Sigmoid colon (tissue), 7 donors: Measurements from ENCODE around the gene RDX. TPM values are rescaled to one million over a fixed set of nuclear protein-coding genes. Genes with fewer than 3 reads are reported as not detected.

Experiments
- DNase-seq: peaks from one replicate; pipeline ENCODE4 v3.0.0-alpha.2; 2019
- H3K27ac ChIP-seq, 4 donors: fragments of 200-600 bp; sonication (generic); one replicate each; pipeline ENCODE4 v1.5.1; 2016 to 2019; ENCODE audit warnings: mild to moderate bottlenecking in 1 of 4
- H3K27me3 ChIP-seq, 3 donors: fragments of 200-600 bp; sonication (generic); one replicate each; pipeline ENCODE4 v1.5.1; 2019; ENCODE audit warnings: mild to moderate bottlenecking in 1 of 3
- H3K36me3 ChIP-seq, 4 donors: fragments of 200-600 bp; sonication (generic); one replicate each; pipeline ENCODE4 v1.5.1; 2016 to 2019
- H3K4me1 ChIP-seq, 4 donors: fragments of 200-600 bp; sonication (generic); one replicate each; pipeline ENCODE4 v1.5.1; 2017 to 2019
- H3K4me3 ChIP-seq, 4 donors: fragments of 200-600 bp; sonication (generic); one replicate each; pipeline ENCODE4 v1.5.1; 2017 to 2019; ENCODE audit warnings: mild to moderate bottlenecking in 2 of 4, moderate library complexity in 1 of 4
- H3K9me3 ChIP-seq, 4 donors: fragments of 200-600 bp in 3 of 4; sonication (generic) in 3 of 4; one replicate each; pipeline versions ENCODE4 v1.5.1 to v1.6.1; 2013 to 2019
- CTCF ChIP-seq, 4 experiments: fragments of 450-650 bp in 3 of 4; fragments of 200-600 bp in 1 of 4; IDR thresholded peaks; one replicate each; pipeline ENCODE4 v1.5.1; 2016 to 2019; ENCODE audit warnings: antibody characterized with exemption in 4 of 4, mild to moderate bottlenecking in 3 of 4, moderate library complexity in 2 of 4
- EP300 ChIP-seq, 4 donors: sonication (generic); formaldehyde crosslinking; IDR thresholded peaks; one replicate each; pipeline ENCODE4 v1.6.1; 2017; ENCODE audit warnings: antibody characterized with exemption in 4 of 4
- POLR2A ChIP-seq, 2 donors: fragments of 450-650 bp; IDR thresholded peaks; one replicate each; pipeline ENCODE4 v1.6.1; 2016; ENCODE audit warnings: antibody characterized with exemption in 2 of 2, mild to moderate bottlenecking in 2 of 2, moderate library complexity in 2 of 2
- POLR2AphosphoS5 ChIP-seq, 4 donors: sonication (generic); formaldehyde crosslinking; IDR thresholded peaks; one replicate each; pipeline ENCODE4 v1.6.1; 2017; ENCODE audit warnings: antibody characterized with exemption in 4 of 4
- WGBS, 2 donors: extraction: QIAGEN DNeasy Blood & Tissue Kit; methylation state at CpG; one replicate each; pipeline ENCODE4 v1.1.7; 2013; 5-methylcytosine and 5-hydroxymethylcytosine counted together
- intact Hi-C: fragments of 100-400 bp; cut with DNase I; formaldehyde crosslinking; loops from one replicate; pipeline ENCODE4 v1.15.1; 2023
- polyA plus RNA-seq, 3 donors: library from polyadenylated mRNA; stranded (reverse); fragments of 200-250 nt; gene quantifications; one replicate each; pipeline ENCODE4 v1.2.3, GENCODE V29; 2013
- total RNA-seq, 4 donors: library from RNA; depleted of rRNA; stranded (reverse); fragments of >200 nt; gene quantifications; one replicate each; pipeline ENCODE4 v1.1.0, GENCODE V29; 2016
- donor health status: healthy with polysubstance abuse.
- donor health status: Bipolar disorder and iron deficiency.
- donor health status: healthy.

Gene RDX
- total and polyA plus RNA-seq, 7 donors: 7.9 to 160 (median 55.6) TPM

GRCh38 chr11:110133160-110133559 lies 163.3 kb downstream of the RDX start:
- 83 to 87% methylated on average over 2 of the region's 2 CpGs for WGBS, 2 donors
- Histone ChIP-seq H3K36me3 (no peaks in the 10 kb centered on the region), H3K4me1 (peaks cover 0 to 15% (median 12%) of the 10 kb centered on the region in 4 donors), H3K27ac (no peak overlapping the region), H3K9me3 (no peaks in the 10 kb centered on the region), H3K4me3 (no peak overlapping the region), H3K27me3 (no peaks in the 10 kb centered on the region)
- intact Hi-C loops: no loop called here
- DNase-seq: no peak
- no peak for TF ChIP-seq CTCF (IDR thresholded peaks at IDR 0.05)

- intact Hi-C loops: no loop called here
- Histone ChIP-seq H3K36me3 (no peaks in the 10 kb centered on the region), H3K27ac (no peak overlapping the region), H3K4me1 (peaks cover 0 to 28% (median 17%) of the 10 kb centered on the region in 4 donors), H3K9me3 (no peaks in the 10 kb centered on the region), H3K27me3 (no peaks in the 10 kb centered on the region), H3K4me3 (no peak overlapping the region)
- no peak for DNase-seq
- WGBS, 2 donors: 70 to 85% methylated on average over 6 of the region's 6 CpGs
- no peak for TF ChIP-seq POLR2AphosphoS5 (IDR thresholded peaks at IDR 0.05)
Observed at GRCh38 chr11:110131386-110132123, 164.9 kb downstream of the RDX start.

- WGBS, 2 donors: 20 to 71% methylated on average over 10 of the region's 10 CpGs
- H3K9me3 ChIP-seq: no peaks in the 10 kb centered on the region
- peaks cover 0 to 28% (median 17%) of the 10 kb centered on the region in 4 donors for H3K4me1 ChIP-seq
- DNase-seq: no peak
- no peaks in the 10 kb centered on the region for H3K36me3 ChIP-seq
- no peaks in the 10 kb centered on the region for H3K27me3 ChIP-seq
- no peak overlapping the region for H3K27ac ChIP-seq
- H3K4me3 ChIP-seq: no peak overlapping the region
- intact Hi-C loops: no loop called here
- no peak for TF ChIP-seq CTCF (IDR thresholded peaks at IDR 0.05)
- no peak for TF ChIP-seq EP300 (IDR thresholded peaks at IDR 0.05)
- TF ChIP-seq POLR2AphosphoS5 (IDR thresholded peaks at IDR 0.05): no peak
- TF ChIP-seq POLR2A (IDR thresholded peaks at IDR 0.05): no peak
Observed at GRCh38 chr11:110130642-110131238, 165.7 kb downstream of the RDX start.

- DNase-seq: no peak
- TF ChIP-seq CTCF (IDR thresholded peaks at IDR 0.05): no peak
- TF ChIP-seq EP300 (IDR thresholded peaks at IDR 0.05): no peak
- no peak for TF ChIP-seq POLR2A (IDR thresholded peaks at IDR 0.05)
- no peak for TF ChIP-seq POLR2AphosphoS5 (IDR thresholded peaks at IDR 0.05)
- Histone ChIP-seq H3K27ac (no peak overlapping the region), H3K4me3 (no peak overlapping the region), H3K36me3 (no peaks in the 10 kb centered on the region), H3K9me3 (no peaks in the 10 kb centered on the region), H3K27me3 (no peaks in the 10 kb centered on the region), H3K4me1 (peaks cover 0 to 16% (median 11%) of the 10 kb centered on the region in 4 donors)
- 16 to 43% methylated on average over 2 of the region's 2 CpGs for WGBS, 2 donors
- intact Hi-C loops: no loop called here
Observed at GRCh38 chr11:110128161-110128560, 168.3 kb downstream of the RDX start.

GRCh38 chr11:110126936-110127335 lies 169.5 kb downstream of the RDX start:
- Histone ChIP-seq H3K4me1 (peaks cover 0 to 19% (median 13%) of the 10 kb centered on the region in 4 donors), H3K27me3 (no peaks in the 10 kb centered on the region), H3K4me3 (no peak overlapping the region), H3K27ac (no peak overlapping the region), H3K36me3 (no peaks in the 10 kb centered on the region), H3K9me3 (no peaks in the 10 kb centered on the region)
- TF ChIP-seq POLR2AphosphoS5 (IDR thresholded peaks at IDR 0.05) (no peak), CTCF (IDR thresholded peaks at IDR 0.05) (no peak), POLR2A (IDR thresholded peaks at IDR 0.05) (no peak), EP300 (IDR thresholded peaks at IDR 0.05) (no peak)
- no peak for DNase-seq
- intact Hi-C loops: no loop called here
- 93 to 94% methylated on average over 4 of the region's 4 CpGs for WGBS, 2 donors
